GM12873 (cell line): ENCODE results near the gene SUCNR1.

Experiments used
- CTCF ChIP-seq: IDR thresholded peaks from 2 replicates; pipeline ENCODE4 v1.5.1; 2012; ENCODE audit warnings: low read depth, mild to moderate bottlenecking, moderate library complexity, low read length, control low read depth; ENCODE audit not compliant: insufficient read depth; ENCODE audit errors: missing control alignments

SUCNR1 gene

GRCh38 chr3:151891721-151892120 lies 18.3 kb downstream of the SUCNR1 start:
- TF ChIP-seq CTCF: no peak

- TF ChIP-seq CTCF: no peak
Measured at GRCh38 chr3:151894219-151894618, 20.8 kb downstream of the SUCNR1 start.

- TF ChIP-seq CTCF: no peak
Measured at GRCh38 chr3:151895478-151896241, 22.2 kb downstream of the SUCNR1 start.

- TF ChIP-seq CTCF: no peak
Measured at GRCh38 chr3:151896246-151897012, 23.0 kb downstream of the SUCNR1 start.

GRCh38 chr3:151899996-151900395 lies 26.6 kb downstream of the SUCNR1 start:
- no peak for TF ChIP-seq CTCF

- no peak for TF ChIP-seq CTCF
Measured at GRCh38 chr3:151900460-151900859, 27.0 kb downstream of the SUCNR1 start.

- TF ChIP-seq CTCF: no peak
Measured at GRCh38 chr3:151900884-151901643, 27.6 kb downstream of the SUCNR1 start.
